NOMO-1 treated with DMSO at 0.1 percent for 48 hours (cell line): ENCODE results near the gene GPR37L1.
A peak's percentile ranks its signal among the peaks of the same experiment; 100 is the strongest.
"Not testable (repeated sequence)": the region's sequence is repeated elsewhere in the genome, so short reads cannot be mapped to it uniquely, and the experiment has no call there.

Experiments used
- DNase-seq: peaks from one replicate; lab custom pipeline; 2025; ENCODE audit not compliant: unreplicated experiment; lab: John Stamatoyannopoulos, UW

Gene GPR37L1

GRCh38 chr1:202133001-202133400 is 10.3 kb downstream of the GPR37L1 start:
- DNase-seq = no peak

- no peak for DNase-seq
Observed at GRCh38 chr1:202133496-202133895, 10.8 kb downstream of the GPR37L1 start.

GRCh38 chr1:202133989-202134388 is 11.3 kb downstream of the GPR37L1 start:
- DNase-seq = no peak

- no peak for DNase-seq
Observed at GRCh38 chr1:202134645-202135172, 12.0 kb downstream of the GPR37L1 start.

GRCh38 chr1:202135221-202135721 is 12.6 kb downstream of the GPR37L1 start:
- DNase-seq = peak; percentile 37

GRCh38 chr1:202140833-202141232 is 18.1 kb downstream of the GPR37L1 start:
- DNase-seq = no peak

- not testable (repeated sequence) for DNase-seq
Observed at GRCh38 chr1:202141468-202141867, 18.8 kb downstream of the GPR37L1 start.

GRCh38 chr1:202143011-202143767 is 20.5 kb downstream of the GPR37L1 start:
- DNase-seq = peak; percentile 77

- peak; percentile 52 for DNase-seq
Observed at GRCh38 chr1:202143768-202144401, 21.2 kb downstream of the GPR37L1 start.

- DNase-seq = peak; percentile 25
Observed at GRCh38 chr1:202144402-202145067, 21.8 kb downstream of the GPR37L1 start, which contains the start of gene ARL8A. ARL8A (minus strand) TSS chr1:202144737; CDS start chr1:202144572, 165 bp downstream.

GRCh38 chr1:202145068-202145743 is 22.5 kb downstream of the GPR37L1 start:
- DNase-seq = peak; percentile 25

GRCh38 chr1:202145744-202146140 is 23.0 kb downstream of the GPR37L1 start:
- DNase-seq = not testable (repeated sequence)

GRCh38 chr1:202146279-202146678 is 23.6 kb downstream of the GPR37L1 start:
- DNase-seq = no peak

- no peak for DNase-seq
Observed at GRCh38 chr1:202146993-202147392, 24.3 kb downstream of the GPR37L1 start.

GRCh38 chr1:202148391-202148790 is 25.7 kb downstream of the GPR37L1 start:
- no peak for DNase-seq

- no peak for DNase-seq
Observed at GRCh38 chr1:202149566-202149965, 26.8 kb downstream of the GPR37L1 start.

- DNase-seq = no peak
Observed at GRCh38 chr1:202150187-202150586, 27.5 kb downstream of the GPR37L1 start.

GRCh38 chr1:202150602-202151001 is 27.9 kb downstream of the GPR37L1 start:
- DNase-seq = no peak

GRCh38 chr1:202151045-202151444 is 28.3 kb downstream of the GPR37L1 start:
- no peak for DNase-seq

- DNase-seq = no peak
Observed at GRCh38 chr1:202152399-202152798, 29.7 kb downstream of the GPR37L1 start.

- DNase-seq = no peak
Observed at GRCh38 chr1:202153284-202153683, 30.6 kb downstream of the GPR37L1 start.
